C4-2B (cell line): ENCODE results near the gene UBTD2.

ENCODE experiments used
- ZFX ChIP-seq: fragments of 450-650 bp; IDR thresholded peaks from 2 replicates; pipeline ENCODE4 v1.6.1; 2017
- TF ChIP-seq, protein P1 (sequence below): fragments of 450-650 bp; conservative IDR thresholded peaks from 2 replicates; pipeline ENCODE4 v1.5.1; 2017; ENCODE audit warnings: mild to moderate bottlenecking

DNA sequence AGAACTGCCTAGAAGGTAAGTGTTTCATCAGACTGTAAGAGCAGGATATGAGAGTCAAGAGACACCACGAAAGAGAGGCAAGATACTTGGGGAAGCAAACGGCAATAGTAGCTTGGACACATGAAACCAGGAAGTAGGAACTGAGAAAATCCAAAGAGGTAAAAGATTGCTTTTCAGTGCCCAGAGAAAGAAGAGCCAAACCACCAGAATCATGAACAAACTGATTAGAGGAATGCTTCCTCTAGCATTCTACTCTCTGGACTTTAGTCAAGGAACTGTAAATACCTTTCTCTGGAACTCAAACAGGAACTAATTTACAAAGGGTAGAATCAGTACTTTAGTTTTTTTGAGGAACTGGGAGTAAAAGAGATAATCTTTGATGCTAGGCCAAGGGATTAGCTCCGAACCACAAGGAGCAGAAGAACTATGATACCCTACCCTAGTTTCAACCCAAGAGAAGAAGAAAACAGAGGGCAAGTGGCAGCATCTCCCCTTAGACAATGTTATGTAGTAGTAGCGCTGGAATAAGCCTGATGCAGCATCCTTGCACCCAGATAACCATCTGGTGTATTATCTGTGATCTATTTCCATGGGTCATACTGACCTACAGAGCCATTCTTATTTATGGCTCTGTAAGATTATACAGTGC lies 48.3 kb downstream of the UBTD2 start:
- TF ChIP-seq, protein P1, sequence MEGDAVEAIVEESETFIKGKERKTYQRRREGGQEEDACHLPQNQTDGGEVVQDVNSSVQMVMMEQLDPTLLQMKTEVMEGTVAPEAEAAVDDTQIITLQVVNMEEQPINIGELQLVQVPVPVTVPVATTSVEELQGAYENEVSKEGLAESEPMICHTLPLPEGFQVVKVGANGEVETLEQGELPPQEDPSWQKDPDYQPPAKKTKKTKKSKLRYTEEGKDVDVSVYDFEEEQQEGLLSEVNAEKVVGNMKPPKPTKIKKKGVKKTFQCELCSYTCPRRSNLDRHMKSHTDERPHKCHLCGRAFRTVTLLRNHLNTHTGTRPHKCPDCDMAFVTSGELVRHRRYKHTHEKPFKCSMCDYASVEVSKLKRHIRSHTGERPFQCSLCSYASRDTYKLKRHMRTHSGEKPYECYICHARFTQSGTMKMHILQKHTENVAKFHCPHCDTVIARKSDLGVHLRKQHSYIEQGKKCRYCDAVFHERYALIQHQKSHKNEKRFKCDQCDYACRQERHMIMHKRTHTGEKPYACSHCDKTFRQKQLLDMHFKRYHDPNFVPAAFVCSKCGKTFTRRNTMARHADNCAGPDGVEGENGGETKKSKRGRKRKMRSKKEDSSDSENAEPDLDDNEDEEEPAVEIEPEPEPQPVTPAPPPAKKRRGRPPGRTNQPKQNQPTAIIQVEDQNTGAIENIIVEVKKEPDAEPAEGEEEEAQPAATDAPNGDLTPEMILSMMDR, result no peak
- TF ChIP-seq ZFX, result no peak
